AG10803 (cell line): ENCODE results near the gene RDH13.
A peak's percentile ranks its signal among the peaks of the same experiment; 100 is the strongest.
"Not testable (repeated sequence)": the region's sequence is repeated elsewhere in the genome, so short reads cannot be mapped to it uniquely, and the experiment has no call there.

Experiments used
- DNase-seq: peaks from one replicate; pipeline ENCODE4 v3.0.0; 2010; ENCODE audit warnings: low read depth
- H3K4me3 ChIP-seq: 2 replicates; pipeline ENCODE4 v1.5.1; 2011; ENCODE audit warnings: mild to moderate bottlenecking, low read length, control low read depth
- TF ChIP-seq, protein P1 (sequence below): conservative IDR thresholded peaks from 2 replicates; pipeline ENCODE4 v1.5.1; 2011; ENCODE audit warnings: mild to moderate bottlenecking, low read length, control low read depth, inconsistent platforms

The RDH13 gene

DNA sequence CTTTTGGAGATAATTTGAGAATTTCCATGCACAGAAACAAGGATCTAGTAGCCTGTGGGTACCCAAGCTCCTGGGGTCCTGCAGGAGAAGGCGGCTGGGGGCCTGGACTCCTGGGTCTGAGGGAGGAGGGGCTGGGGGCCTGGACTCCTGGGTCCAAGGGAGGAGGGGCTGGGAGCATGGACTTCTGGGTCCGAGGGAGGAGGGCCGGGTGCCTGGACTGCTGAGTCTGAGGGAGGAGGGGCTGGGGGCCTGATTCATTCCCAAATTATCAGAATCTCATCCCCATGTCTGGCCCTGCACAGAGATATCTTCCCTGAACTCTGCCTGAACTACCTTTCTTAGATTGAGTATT is 520 bp upstream of the RDH13 start:
- DNase-seq = no peak
- TF ChIP-seq, protein P1, sequence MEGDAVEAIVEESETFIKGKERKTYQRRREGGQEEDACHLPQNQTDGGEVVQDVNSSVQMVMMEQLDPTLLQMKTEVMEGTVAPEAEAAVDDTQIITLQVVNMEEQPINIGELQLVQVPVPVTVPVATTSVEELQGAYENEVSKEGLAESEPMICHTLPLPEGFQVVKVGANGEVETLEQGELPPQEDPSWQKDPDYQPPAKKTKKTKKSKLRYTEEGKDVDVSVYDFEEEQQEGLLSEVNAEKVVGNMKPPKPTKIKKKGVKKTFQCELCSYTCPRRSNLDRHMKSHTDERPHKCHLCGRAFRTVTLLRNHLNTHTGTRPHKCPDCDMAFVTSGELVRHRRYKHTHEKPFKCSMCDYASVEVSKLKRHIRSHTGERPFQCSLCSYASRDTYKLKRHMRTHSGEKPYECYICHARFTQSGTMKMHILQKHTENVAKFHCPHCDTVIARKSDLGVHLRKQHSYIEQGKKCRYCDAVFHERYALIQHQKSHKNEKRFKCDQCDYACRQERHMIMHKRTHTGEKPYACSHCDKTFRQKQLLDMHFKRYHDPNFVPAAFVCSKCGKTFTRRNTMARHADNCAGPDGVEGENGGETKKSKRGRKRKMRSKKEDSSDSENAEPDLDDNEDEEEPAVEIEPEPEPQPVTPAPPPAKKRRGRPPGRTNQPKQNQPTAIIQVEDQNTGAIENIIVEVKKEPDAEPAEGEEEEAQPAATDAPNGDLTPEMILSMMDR = no peak
- H3K4me3 ChIP-seq = peak overlapping the region; percentile 50

DNA sequence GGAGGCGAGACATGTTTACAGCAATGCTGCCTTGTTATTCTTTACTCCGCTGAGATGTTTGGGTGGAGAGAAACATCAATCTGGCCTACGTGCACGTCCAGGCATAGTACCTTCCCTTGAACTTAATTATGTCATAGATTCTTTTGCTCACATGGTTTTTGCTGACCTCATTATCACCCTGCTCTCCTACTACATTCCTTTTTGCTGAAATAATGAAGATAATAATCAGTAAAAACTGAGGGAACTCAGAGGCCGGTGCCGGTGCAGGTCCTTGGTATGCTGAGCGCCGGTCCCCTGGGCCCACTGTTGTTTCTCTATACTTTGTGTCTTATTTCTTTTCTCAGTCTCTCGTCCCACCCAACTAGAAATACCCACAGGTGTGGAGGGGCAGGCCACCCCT is 2.7 kb downstream of the RDH13 start:
- not testable (repeated sequence) for H3K4me3 ChIP-seq, DNase-seq

DNA sequence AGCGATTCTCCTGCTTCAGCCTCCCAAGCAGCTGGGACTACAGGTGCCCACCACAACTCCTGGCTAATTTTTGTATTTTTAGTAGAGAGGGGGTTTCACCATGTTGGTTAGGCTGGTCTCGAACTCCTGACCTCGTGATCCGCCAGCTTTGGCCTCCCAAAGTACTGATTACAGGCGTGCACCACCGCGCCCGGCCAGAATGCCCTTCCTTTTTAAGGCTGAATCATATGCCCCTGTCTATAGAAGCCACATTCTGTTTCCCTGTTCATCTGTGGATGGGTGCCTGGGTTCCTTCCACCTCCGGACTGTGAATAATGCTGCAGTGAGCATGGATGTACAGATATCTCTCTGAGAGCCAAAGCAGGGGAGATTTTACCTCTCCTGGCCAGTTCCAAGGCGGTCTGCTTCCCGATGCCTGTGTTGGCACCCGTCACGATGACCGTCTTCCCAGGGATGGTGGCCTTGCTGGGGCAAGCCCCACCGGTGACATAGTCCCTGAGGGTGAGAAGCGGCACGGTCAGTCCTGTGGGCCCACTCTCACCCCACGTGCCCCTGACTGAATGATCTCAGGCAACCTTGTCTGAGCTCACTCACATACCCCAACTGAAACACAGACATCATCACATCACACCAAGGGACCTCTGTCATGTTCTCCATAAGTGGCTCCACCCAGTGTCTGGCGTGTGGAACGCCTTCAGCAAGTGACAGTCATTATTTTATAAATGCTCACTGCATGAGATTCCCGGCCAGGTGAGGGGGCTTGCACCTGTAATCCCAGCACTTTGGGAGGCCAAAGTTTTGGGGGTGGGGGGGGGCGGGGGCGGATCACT is 4.0 kb downstream of the RDH13 start:
- no peak for DNase-seq
- TF ChIP-seq, protein P1 = no peak
- no peak overlapping the region for H3K4me3 ChIP-seq

DNA sequence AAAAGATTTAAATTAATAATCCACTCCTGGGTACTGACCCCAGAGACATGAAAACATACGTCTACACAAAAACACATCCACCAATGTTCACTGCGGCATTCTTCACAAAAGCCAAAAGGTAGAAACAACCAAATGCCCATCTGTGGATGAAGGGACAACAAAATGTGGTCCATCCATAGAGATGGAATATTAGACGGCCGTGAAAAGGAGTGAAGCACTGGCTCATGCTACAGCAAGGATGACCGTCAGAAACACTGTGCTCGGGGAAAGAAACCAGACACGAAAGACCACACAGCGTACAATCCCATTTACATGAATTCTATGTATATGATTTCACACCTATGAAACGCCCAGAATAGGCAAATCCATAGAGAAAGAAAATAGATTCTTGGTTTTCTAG is 6.1 kb downstream of the RDH13 start:
- no peak for DNase-seq
- H3K4me3 ChIP-seq = no peak overlapping the region
- TF ChIP-seq, protein P1 = no peak

DNA sequence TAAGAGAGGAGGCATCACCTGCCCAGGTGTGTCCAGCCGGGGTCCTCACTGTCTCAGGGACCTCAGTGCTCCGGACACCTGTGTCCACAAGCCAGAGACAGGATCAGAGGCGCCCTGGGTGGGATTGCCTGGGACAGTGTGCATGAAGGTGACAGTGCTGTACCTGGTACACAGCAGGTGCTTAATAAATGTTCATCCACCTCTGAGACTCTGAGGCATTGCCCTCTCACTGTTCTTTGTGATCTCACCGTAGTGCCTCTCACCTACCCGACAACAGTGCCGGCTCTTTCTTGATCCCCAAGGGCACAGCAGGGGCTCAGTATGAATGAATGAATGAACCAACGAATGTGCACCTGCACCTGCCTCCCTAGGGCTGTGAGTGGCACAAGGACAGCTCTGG is 9.2 kb downstream of the RDH13 start:
- TF ChIP-seq, protein P1 = no peak
- DNase-seq = no peak
- no peak overlapping the region for H3K4me3 ChIP-seq

DNA sequence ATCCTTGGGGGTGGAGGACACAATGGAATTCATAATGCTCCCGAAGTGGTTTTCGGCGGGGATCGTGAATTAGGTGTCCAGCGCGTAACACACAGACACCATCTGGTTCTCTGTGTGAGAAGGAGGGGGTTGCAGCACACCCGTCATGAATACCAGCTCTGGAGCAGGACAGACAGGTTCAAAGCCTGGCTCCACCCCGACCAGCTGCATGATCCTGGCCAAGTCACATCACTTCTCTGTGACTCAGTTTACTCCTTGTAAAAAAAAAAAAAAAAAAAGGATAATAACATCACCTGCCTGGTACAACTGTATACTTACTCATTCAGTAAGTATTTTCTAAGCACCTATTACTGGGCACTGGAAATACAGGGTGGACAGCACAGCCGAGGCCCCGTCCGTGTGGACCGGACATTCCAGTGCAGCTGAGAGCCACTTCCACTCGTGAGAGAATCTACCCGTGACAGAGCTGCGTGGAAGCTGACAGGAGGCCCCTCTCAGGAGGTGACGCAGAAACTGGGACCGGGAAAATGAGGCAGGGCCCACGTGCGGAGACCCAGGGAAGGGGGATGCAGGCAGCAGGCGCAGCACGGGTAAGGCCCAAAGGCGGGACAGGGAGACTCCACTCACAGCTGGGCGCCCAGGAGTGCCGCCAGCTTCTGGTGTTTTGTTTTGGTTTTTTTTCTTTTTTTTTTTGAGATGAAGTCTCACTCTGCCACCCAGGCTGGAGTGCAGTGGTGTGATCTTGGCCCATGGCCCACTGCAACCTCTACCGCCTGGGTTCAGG is 12.0 kb downstream of the RDH13 start:
- TF ChIP-seq, protein P1 = no peak
- DNase-seq = no peak
- H3K4me3 ChIP-seq = no peak overlapping the region

DNA sequence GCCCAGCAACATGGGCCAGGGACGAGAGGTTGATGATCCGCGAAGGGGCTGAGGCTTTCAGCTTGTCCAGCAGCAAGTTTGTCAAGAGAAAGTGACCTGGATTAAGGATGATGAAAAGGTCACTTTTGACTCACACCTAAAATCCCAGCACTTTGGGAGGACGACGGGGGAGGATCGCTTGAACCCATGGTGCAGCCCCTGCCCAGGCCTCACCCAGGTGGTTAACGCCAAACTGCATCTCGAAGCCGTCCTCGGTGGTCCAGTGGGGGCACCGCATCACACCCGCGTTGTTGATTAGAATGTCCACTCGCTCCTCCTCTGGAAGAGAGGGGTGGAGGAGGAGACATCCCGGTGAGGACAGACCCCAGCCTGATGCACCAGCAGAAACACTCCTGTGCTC is 14.5 kb downstream of the RDH13 start:
- no peak overlapping the region for H3K4me3 ChIP-seq
- TF ChIP-seq, protein P1 = no peak
- no peak for DNase-seq
